GM18498 (cell line): Measurements from ENCODE around the gene GRB2.
A peak's percentile ranks its signal among the peaks of the same experiment; 100 is the strongest.
"Not testable (repeated sequence)": the region's sequence is repeated elsewhere in the genome, so short reads cannot be mapped to it uniquely, and the experiment has no call there.

Experiments
- ATAC-seq: cut with Tn5 transposase; IDR thresholded peaks from one replicate; pipeline ENCODE4 v1.9.1; 2021; ENCODE audit warnings: mild to moderate bottlenecking, moderate library complexity; ENCODE audit not compliant: unreplicated experiment

Gene GRB2

DNA sequence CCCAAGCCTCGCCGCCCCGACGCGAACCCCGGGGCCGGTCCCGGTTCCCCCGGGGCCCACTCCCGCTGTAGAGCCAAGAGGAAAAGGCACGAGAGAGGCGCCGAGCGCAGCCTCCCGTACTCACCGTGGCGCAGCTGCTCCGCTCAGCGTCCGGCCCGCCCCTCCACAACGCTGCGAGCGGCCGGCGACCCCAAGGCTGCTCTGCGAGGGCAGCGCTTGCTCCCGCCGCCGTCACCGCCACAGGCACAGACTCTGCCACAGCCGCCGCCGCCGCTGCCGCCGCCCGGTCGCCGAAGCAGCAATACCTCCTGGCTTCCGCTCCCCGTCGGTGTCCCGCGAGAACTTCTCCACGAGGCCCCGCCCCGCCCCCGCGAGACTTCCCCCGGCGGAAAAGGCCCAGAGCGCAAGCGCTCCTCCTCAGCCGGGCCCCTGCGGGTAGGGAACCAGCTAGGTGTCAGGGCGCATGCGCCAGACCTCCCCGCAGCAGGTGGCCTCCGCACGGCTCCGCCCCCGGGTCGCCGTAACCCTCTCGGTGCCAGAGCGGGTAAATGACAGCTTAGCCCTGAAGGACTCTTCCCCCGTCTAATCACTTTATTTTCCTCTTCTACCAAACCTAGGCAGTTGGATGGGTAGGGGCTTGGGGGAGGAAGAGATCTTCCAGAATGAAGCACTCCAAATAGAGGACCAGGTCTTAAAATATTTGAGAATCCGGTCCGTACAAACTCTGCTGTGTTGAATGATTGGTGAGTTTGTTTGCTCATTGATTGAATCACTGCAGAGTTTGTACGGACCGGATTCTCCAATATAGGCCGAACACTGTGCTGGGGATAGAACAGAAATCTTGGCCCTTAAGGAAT, at the start of gene GRB2:
Gene GRB2, minus strand, starts transcription at position 314 of the 857 bp plus-strand sequence. CDS start 12,050 bp downstream, outside the sequence.
- peak; percentile 86 for ATAC-seq

DNA sequence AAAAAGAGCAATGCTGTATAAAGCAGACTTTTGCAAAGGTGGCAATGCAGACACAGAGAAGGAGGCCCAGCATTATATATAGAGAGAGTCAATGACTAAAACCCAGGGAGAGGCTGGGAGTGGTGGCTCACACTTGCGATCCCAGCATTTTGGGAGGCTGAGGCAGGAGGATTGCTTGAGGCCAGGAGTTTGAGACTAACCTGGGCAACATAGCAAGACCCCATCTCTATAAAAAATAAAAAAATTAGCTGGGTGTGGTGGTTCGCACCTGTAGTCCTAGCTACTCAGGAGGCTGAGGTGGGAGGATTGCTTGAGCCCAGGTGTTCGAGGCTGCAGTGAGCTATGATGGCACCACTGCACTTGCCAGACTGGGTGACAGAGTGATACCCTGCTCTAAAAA, 49.2 kb upstream of the GRB2 start:
- ATAC-seq, result not testable (repeated sequence)

DNA sequence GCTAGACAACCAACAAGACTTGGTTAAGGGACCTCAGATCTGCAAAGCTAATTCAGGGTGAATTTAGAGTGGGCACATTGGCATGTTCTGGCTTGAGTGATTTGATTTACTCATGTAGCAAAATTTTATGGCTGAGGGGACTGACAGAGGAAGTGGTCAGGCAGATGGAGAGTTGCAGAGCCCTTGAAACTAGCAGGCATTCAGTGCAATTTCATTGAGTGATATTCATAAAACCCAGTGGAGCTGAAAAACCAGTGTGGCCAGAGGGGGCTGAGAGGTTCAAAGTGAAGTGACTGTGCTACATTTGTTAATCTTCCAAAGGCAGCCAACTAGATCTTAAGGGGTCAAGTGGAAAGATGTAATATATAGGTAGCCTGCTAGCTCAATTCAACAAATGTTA, 48.7 kb upstream of the GRB2 start:
- no peak for ATAC-seq

DNA sequence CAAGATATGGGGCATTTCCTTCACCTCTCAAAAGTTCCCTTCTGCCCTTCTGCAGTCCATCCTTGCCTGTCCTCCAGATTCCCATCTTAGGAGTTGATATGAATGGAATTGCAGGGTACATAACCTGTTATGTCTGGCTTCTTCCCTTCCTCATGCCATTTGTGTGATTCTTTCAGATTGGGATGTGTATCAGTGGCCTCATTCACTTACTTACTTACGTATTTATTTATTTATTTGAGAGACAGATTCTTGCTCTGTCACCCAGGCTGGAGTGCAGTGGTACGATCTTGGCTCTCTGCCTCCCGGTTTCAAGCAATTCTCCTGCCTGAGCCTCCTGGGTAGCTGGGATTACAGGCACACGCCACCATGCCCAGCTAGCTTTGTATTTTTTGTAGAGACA, 44.8 kb upstream of the GRB2 start:
- no peak for ATAC-seq

DNA sequence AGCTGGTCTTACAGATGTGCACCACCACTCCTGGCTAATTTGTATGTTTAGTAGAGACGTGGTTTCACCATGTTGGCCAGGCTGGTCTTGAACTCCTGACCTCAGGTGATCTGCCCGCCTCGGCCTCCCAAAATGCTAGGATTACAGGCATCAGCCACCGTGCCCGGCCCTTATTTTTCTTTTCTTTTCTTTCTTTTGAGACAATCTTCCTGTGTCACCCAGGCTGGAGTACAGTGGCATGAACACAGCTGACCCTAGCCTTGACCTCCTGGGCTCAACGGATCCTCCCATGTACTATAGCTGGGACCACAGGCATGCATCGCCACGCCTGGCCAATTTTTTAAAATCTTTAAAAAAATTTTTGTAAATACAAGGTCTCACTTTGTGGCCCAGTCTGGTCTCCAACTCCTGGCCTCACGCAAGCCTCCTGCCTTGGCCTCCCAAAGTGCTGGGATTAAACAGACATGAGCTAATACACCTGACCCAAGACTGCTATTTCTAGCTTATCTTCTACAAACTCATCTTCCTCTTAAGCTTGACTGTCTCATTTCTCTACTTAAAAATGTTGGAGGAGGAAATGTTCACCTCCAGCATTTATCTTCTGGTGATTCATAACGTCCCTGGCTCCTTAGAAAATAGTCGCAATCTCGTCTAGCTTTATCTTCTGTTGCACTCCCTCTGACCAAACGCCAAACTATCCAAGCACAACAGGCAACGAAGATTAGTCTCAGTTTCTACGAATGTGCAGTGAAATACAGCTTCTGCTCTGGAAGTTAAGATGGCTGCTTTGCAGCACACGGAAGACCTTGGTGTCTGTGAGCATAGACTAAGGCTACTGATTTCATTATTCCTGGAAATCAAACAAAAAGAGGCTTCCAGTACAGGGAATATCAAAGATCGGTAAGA, 42.7 kb upstream of the GRB2 start:
- ATAC-seq, result no peak

DNA sequence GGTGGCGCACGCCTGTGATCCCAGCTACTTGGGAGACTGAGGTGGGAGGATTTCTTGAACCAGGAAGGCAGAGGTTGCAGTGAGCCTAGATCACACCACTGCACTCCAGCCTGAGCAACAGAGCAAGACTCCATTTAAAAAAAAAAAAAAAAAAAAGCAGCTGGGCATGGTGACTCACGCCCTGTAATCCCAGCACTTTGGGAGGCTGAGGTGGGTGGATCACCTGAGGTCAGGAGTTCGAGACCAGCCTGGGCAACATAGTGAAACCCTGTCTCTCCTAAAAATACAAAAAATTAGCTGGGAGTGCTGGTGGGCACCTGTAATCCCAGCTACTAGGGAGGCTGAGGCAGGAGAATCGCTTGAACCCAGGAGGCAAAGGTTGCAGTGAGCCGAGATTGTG, 40.4 kb upstream of the GRB2 start:
- ATAC-seq, result not testable (repeated sequence)

DNA sequence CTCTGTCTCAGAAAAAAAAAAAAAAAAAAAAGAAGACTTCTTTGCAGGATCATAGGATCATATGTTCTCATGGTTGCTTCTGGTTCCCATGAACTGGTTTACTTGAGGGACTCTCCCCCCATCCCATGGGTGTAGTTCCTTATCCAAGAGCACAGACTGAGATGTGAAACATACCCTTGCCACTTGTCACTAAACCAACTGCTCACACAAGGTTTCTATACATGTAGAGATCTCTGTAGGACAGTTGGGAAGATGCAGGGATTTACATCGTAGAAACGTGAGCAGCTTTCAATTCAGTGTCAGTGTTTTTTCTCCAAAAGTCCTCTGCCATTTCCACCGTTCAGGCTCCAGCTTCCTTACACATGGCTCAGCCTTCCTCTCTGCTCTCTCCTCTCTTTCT, 39.8 kb upstream of the GRB2 start:
- no peak for ATAC-seq

DNA sequence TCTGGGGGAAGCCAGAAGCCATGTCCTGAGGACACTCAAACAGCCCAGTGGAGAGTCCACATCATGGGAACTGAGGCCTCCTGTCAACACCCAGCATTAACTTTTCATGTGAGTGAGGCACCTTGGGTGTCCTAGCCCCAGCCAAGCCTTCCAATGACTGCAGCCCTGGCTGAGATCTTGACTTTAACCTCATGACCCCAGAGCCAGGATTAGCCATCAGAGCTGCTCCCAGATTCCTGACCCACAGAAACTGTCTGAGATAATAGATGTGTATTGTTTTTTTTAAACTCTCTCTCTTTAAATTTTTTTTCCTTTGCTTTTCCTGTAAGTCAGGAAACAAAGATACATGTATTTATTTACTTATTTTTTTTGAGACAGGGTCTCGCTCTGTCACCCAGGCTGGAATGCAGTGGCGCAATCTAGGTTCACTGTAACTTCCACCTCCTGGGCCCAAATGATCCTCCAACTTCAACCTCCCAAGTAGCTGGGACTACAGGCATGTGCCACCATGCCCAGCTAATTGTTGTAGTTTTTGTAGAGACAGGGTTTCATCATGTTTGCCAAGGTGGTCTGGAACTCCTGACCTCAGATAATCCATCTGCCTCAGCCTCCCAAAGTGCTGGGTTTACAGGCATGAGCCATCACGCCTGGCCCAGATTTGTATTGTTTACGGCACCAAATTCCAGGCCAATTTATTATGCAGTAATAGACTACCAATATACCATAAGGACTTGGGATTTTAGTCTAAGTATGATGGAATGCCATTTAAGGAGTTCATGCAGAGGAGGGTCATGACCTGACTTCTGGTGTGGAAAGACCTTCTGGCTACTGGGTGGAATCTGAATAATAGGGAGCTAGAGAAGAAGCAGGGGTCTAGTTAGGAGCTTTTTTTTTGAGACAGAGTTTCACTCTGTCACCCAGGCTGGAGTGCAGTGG, 37.0 kb upstream of the GRB2 start:
- ATAC-seq, result no peak

DNA sequence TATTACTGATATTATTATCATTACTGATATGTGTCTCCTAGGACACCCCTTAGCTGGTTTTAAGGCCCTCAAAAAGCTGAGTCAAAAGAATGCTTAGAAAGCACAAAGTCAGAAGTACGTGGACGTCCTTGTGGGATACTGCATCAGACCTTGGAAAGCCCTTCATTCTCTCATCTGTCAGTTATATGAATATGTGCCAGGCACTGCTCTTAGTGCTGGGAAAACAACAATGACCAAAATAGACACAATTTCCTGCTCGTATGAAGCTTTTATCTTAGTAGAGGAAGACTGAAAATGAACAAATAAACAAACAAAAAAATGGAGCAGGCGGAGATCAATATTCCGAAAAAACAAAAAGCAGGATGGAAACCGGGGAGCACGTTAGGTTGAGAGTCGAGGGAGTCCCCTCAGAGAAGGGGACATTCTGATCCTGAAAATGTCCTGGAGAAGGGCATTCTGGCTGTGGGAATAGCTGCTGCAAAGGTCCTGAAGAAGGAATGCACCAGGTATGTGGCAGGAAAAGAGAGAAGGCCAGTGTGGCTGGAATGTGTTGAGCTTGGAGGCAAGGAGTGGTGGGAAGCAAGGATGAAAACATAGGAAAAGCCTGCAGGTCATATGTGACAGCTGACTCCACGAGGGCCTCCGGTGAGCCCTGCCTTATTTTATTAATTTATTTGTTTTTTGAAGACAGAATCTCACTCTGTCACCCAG, 35.4 kb upstream of the GRB2 start:
- no peak for ATAC-seq

DNA sequence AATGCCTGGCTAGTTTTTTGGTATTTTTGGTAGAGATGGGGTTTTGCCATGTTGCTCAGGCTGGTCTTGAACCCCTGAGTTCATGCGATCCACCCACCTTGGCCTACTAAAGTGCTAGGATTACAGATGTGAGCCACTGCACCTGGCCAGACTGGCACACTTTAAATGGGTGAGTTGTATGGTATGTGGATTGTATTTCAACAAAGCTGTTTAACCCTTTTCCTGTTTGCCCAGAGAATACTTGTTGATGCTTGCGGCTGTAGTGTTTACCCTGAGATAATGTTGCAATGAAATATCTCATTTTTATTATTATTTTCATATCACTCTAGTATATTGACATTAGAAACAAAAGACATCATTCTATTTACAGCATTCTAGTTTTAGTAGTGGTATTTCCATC, 33.8 kb upstream of the GRB2 start:
- ATAC-seq, result no peak

DNA sequence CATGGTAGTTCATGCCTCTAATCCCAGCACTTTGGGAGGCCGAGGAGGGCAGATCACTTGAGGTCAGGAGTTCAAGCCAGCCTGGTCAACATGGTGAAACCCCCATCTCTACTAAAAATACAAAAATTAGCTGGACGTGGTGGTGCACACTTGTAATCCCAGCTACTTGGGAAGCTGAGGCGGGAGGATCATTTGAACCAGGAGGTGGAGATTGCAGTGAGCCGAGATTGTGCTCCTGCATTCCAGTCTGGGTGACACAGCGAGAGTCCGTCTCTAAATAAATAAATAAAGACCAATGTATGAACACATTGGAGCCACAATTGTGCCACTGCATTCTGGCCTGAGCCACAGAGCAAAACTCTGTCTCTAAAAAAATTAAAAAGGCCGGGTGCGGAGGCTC, 31.9 kb upstream of the GRB2 start:
- not testable (repeated sequence) for ATAC-seq

DNA sequence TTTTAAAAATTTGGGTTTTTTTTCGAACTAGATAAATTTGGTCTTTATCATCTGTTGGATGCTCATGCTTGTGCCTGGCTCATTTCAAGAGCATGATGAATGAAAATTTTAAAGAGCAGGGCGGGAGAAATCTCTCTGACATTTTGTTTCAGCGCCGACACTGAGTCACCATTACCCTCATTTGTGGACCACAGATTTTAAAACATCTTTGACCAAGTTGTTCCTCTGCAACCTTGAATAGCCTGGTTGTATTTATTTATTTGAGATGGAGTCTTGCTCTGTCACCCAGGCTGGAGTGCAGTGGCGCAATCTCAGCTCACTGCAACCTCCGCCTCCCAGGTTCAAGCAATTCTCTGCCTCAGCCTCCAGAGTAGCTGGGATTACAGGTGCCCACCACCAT, 29.0 kb upstream of the GRB2 start:
- ATAC-seq, result not testable (repeated sequence)

DNA sequence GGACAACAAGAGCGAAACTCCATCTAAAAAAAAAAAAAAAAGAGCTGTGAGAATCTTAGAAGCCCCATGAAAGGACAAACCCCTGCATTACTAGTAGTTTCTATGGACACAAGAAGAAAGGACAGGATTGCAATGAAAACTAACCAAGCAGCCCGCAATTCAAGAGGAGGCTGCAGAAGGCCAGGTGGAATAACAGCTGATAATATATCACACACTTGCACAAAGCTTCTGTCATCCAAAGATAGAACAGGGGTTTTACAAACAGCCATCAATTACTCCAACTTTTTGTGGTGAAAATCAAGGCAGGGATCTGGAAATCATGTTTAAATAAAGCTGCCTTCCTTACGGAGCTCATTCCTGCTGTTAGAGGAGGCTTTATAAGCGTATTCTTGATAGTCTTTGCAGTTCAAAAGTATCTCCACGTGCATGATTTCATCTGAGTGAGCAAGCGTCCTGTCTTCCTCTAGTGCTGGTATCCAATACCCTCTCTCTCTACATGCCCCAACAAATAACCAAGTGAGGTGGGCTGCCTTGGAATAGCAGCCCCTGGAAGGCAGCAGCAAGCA, 27.8 kb upstream of the GRB2 start:
- no peak for ATAC-seq

DNA sequence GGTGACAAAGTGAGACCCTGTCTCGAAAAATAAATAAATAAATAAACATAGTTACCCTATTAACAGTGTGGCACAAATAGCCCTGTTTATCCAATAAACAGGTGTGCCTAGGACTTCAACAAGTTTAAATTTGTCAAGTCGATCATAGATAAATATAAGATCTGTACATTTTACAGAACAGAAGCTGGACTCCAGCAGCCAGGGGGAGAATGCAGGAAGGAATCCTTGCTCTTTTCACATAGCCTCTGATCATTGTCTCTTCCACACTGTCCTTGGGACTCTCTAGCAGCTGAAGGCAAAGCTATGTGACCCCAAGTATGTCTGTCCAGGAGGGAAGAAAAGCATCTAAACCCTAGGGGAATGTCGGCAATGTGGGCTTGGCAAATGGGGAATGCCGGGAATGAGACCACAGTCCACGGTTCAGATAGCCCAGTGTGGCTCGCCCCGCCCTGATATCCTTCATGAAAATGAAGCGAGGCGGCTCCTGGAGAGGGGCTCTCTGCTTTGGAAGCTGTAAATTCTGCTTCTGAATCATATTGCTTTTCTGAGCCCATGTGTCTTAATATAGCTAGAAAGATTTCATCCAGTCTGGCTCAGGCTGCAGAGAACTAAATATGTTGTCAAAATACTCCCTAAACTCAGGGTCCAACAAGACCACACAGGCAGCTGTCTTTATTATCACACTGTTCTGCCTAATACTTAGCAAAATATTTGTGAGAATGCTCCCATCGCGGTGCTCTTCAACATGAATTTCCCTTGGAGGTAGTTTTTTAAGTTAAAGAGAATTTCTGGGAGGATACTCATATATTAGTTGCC, 24.9 kb upstream of the GRB2 start:
- no peak for ATAC-seq

DNA sequence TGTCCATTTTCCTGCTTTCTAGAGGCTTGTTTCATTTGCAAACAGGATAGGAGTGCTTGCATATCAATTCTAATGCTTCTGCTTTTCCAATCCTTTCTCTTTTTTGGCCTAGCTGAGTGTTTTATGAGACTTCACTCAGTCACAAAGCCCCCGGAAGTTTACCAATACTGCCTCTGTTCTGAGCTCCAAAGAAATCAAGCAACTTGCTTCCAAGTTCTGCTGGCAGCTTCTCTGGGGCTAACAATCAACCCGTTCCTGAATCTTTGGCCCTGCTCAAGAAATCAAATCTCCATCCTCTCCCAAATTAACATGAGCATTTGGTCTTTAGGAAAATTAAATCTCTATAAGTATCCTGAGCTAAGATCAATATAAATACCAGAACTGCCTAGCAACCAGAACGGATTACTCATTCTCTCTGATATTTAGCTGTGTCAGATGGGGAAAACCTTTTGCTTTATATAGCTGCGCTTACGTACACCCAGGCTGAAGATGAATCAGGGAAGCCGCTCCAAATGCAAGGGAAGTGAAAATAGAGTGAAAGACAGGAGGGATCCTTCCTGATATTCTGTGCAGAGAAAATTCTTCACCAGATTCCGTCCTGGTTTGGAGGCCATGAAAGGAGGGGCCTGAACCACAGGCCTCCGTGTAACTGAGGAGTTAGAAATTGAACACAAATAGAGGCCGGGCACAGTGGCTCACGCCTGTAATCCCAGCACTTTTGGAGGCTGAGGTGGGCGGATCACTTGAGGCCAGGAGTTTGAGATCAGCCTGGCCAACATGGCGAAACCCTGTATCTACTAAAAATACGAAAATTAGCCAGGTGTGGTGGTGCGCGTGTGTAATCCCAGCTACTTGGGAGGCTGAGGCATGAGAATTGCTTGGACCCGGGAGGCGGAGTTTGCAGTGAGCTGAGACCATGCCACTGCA, 23.3 kb upstream of the GRB2 start:
- no peak for ATAC-seq

DNA sequence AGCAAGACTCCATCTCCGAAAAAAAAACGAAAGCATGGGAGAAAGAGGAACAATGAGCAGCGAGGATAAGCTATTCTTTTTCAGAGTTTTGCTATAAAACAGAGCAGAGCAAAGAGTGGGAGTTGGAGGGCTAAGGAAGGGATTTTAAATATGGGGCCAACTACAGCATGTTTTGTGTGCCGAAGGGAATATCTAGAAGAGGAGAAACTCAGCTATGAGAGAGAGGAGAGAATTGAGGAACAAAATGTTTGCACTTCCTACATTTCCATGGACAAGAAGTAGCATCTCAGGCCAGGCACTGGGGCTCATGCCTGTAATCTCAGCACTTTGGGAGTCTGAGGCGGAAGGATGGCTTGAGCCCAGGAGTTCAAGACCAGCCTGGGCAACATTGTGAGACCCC, 13.1 kb upstream of the GRB2 start:
- no peak for ATAC-seq

DNA sequence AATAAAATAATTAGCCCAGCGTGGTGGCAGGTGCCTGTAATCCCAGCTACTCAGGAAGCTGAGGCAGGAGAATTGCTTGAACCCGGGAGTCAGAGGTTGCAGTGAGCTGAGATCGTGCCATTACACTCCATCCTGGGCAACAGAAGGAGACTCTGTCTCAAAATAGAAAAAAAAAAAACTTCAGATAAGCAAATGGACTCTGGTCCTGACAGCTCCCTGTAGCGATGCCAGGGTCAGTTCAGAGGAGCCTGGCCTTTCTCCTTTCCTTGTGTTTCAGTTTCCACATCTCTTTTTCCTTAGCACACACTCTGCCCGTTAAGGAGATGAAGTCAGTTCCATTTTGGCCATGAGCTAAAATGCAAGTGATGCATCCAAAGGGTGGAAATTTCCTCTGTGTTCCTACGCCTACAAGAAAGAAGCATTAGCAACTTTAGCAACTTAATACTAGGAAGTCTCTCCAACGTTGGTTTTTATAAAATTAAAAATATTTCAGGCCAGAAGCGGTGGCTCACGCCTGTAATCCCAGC, 11.6 kb upstream of the GRB2 start:
- no peak for ATAC-seq

DNA sequence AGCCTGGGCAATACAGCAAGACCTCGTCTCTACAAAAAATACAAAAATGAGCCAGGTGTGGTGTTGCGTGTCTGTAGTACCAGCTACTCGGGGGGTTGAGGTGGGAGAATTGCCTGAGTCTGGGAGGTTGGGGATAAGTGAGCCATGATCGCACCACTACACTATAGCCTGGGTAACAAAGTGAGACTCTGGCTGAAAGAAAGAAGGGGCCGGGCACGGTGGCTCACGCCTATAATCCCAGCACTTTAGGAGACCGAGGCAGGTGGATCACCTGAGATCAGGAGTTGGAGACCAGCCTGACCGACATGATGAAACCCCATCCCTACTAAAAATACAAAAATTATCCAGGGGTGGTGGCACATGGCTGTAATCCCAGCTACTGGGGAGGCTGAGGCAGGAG, 10.5 kb upstream of the GRB2 start:
- ATAC-seq, result no peak
